ENCODE results near the gene MTURN. TPM values are rescaled to one million over a fixed set of nuclear protein-coding genes. Genes with fewer than 3 reads are reported as not detected.
"Not testable (repeated sequence)": the region's sequence is repeated elsewhere in the genome, so short reads cannot be mapped to it uniquely, and the experiment has no call there.

The MTURN gene
- total RNA-seq, 4 donors from 2014 or later = 36.9 to 59.7 (median 45.6) TPM

DNA sequence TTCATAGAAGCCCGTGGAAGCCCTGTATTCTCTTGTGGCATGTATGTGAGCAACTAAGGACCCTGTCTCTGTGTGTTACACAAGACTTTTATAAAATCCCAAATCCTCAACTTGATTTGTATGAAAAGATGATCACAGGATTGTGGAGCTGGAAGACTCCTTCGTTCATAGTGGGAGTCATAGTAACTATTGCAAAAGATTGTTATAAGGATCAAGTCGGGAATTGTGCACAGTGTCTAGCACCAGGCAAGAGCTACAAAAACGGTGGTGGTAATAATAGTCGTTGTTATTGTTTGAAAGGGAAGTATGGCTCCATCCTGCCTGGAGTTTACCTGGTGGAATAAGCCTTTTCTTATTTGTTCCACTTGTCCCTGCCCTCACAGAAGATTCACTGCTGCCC lies 42.8 kb upstream of the MTURN start:
- intact Hi-C loops (cut with DNase I; ENCODE audit: low total_unique reads) = no loop called here
- no peak overlapping the region for H3K4me3 ChIP-seq (ENCODE audit: low read depth, poor library complexity, severe bottlenecking)
- DNase-seq (ENCODE audit: low spot score in 2 of 2) = no peak
- TF ChIP-seq POLR2A (IDR thresholded peaks at IDR 0.05) = no peak
- TF ChIP-seq, protein P1, sequence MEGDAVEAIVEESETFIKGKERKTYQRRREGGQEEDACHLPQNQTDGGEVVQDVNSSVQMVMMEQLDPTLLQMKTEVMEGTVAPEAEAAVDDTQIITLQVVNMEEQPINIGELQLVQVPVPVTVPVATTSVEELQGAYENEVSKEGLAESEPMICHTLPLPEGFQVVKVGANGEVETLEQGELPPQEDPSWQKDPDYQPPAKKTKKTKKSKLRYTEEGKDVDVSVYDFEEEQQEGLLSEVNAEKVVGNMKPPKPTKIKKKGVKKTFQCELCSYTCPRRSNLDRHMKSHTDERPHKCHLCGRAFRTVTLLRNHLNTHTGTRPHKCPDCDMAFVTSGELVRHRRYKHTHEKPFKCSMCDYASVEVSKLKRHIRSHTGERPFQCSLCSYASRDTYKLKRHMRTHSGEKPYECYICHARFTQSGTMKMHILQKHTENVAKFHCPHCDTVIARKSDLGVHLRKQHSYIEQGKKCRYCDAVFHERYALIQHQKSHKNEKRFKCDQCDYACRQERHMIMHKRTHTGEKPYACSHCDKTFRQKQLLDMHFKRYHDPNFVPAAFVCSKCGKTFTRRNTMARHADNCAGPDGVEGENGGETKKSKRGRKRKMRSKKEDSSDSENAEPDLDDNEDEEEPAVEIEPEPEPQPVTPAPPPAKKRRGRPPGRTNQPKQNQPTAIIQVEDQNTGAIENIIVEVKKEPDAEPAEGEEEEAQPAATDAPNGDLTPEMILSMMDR (IDR thresholded peaks at IDR 0.05) = no peak
- 78% methylated on average over 5 of the region's 5 CpGs for WGBS, 2 donors

DNA sequence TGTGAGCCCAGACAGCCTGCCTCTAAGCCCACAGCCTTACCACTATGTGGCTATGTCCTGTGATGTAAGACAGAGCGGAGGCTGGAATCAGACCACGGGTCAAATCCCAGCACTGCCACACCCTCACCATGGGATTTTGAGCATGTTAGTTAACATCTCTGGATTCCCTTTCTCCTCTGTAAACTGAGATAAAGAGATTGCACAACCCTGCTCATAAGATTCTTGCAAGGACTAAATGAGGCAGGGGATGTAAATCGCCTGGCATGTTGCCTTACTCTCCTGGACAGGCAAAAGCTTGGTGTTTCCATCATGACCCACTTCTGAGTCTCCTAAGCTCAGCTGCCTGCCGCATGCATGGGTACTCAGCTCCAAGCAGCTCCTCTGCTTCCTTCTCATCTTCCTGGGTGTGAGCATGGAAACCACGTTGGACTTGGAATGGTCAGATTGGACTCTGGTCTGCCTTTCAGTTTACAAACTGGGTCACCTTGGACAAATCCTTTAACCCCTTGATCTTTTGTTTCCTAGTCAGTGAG lies 41.3 kb upstream of the MTURN start:
- H3K4me3 ChIP-seq (ENCODE audit: low read depth, poor library complexity, severe bottlenecking) = no peak overlapping the region
- WGBS, 2 donors = 71 to 76% methylated on average over 5 of the region's 5 CpGs
- intact Hi-C loops (cut with DNase I; ENCODE audit: low total_unique reads) = no loop called here
- peak in 1 of 2 donors; percentile 35 for DNase-seq (ENCODE audit: low spot score in 2 of 2)
- TF ChIP-seq, protein P1 (IDR thresholded peaks at IDR 0.05) = no peak
- no peak for TF ChIP-seq POLR2A (IDR thresholded peaks at IDR 0.05)

DNA sequence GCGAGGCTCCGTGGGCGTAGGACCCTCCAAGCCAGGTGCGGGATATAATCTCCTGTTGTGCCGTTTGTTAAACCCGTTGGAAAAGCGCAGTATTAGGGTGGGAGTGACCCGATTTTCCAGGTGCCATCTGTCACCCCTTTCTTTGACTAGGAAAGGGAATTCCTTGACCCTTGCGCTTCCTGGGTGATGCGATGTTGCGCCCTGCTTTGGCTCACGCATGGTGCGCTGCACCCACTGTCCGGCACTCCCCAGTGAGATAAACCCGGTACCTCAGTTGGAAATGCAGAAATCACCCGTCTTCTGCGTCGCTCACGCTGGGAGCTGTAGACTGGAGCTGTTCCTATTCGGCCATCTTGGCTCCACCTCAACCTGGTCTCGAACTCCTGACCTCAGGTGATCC lies 36.2 kb upstream of the MTURN start:
- DNase-seq (ENCODE audit: low spot score in 2 of 2); intact Hi-C loops (cut with DNase I; ENCODE audit: low total_unique reads); H3K4me3 ChIP-seq (ENCODE audit: low read depth, poor library complexity, severe bottlenecking): not testable (repeated sequence)
- 96 to 97% methylated on average over 21 of the region's 21 CpGs for WGBS, 2 donors

DNA sequence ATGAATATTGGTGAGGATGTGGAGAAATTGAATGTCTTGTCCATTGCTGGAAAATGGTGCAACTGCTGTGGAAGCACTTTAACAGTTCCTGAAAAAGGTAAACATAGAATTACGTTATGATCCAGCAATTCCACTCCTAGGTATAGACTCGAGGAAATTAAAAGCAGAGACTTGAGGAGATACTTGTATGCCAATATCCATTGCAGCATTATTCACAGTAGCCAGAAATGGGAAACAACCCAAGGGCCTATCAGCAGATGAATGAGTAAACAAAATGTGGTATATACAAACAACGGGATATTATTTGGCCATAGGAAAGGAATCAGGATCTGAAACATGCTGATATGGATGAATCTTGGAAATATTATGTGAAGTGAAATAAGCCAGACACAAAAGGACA lies 32.5 kb upstream of the MTURN start:
- DNase-seq (ENCODE audit: low spot score in 2 of 2) = no peak
- intact Hi-C loops (cut with DNase I; ENCODE audit: low total_unique reads) = no loop called here
- 83 to 90% methylated on average over 3 of the region's 3 CpGs for whole genome bisulfite sequencing, 2 donors

DNA sequence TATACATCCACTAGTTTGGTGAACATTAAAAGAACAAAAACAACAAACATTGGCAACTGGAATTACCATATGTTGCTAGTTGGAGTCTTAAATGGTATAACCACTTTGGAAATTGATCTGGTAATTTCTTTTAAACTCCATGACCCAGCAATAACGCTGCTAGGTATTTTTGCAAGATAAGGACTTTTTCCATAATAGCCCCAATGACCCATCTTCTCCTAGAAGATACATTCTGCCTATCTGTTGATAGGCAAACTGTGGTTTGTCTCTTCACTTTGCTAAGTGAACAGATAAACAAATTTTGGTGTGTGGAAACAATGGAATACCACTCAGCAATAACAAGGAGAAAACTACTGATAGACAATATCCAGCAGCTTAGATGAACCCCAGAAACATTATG lies 30.6 kb upstream of the MTURN start:
- TF ChIP-seq, protein P1 (IDR thresholded peaks at IDR 0.05) = no peak
- no peak for TF ChIP-seq POLR2A (IDR thresholded peaks at IDR 0.05)
- WGBS, 2 donors = 88 to 95% methylated on average over 1 of the region's 1 CpG

More for the DNA sequence above, 32.5 kb upstream of the MTURN start:
- no peak overlapping the region for H3K4me3 ChIP-seq (ENCODE audit: low read depth, poor library complexity, severe bottlenecking)
- TF ChIP-seq POLR2A (IDR thresholded peaks at IDR 0.05) = no peak
- TF ChIP-seq, protein P1 (IDR thresholded peaks at IDR 0.05) = no peak

DNA sequence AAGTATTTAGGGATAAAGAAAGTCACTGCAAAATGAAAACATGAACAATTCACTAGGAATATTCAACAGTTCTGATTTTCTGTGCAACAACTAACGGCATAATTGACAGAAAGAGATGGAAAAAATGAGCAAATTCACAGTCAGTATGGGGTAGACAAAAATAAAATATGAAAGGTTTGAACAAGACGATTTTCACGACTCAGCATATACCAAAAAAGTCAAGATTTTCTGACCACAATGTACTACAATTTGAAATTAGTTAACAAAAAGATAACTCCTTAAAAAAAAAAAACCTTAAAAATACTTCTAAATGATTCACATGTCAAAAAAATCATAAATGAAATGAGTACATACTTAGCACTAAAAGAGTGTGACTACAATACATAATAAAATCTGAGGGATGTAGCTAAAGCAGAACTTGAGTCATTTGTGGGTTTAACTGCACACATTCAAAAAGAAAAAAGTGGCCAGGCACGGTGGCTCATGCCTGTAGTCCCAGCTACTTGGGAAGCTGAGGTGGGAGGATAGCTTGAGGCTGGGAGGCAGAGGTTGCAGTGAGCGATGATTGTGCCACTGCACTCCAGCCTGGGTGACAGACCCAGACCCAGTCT lies 22.6 kb upstream of the MTURN start:
- WGBS, 2 donors = 93 to 95% methylated on average over 5 of the region's 5 CpGs
- intact Hi-C loops (cut with DNase I; ENCODE audit: low total_unique reads) = no loop called here
- TF ChIP-seq, protein P1 (IDR thresholded peaks at IDR 0.05) = no peak
- no peak for TF ChIP-seq POLR2A (IDR thresholded peaks at IDR 0.05)
- no peak for DNase-seq (ENCODE audit: low spot score in 2 of 2)
- H3K4me3 ChIP-seq (ENCODE audit: low read depth, poor library complexity, severe bottlenecking) = no peak overlapping the region

More for the DNA sequence above, 30.6 kb upstream of the MTURN start:
- DNase-seq (ENCODE audit: low spot score in 2 of 2) = no peak
- no peak overlapping the region for H3K4me3 ChIP-seq (ENCODE audit: low read depth, poor library complexity, severe bottlenecking)
- intact Hi-C loops (cut with DNase I; ENCODE audit: low total_unique reads) = no loop called here
